Osteoblast (primary cell): Measurements from ENCODE around the gene HDAC9. TPM values are rescaled to one million over a fixed set of nuclear protein-coding genes. Genes with fewer than 3 reads are reported as not detected.

Experiments used
- DNase-seq: peaks from one replicate; pipeline ENCODE4 v3.0.0; 2011; ENCODE audit warnings: low spot score, mixed read lengths; ENCODE audit not compliant: insufficient read length; ENCODE audit errors: missing footprints
- H2AFZ ChIP-seq: 2 replicates; pipeline ENCODE4 v1.6.0; 2011; ENCODE audit warnings: mild to moderate bottlenecking, low read length
- H3K27ac ChIP-seq: 2 replicates; pipeline ENCODE4 v1.5.1; 2011; ENCODE audit warnings: mild to moderate bottlenecking, low read depth, low read length, moderate library complexity
- H3K27me3 ChIP-seq: 2 replicates; pipeline ENCODE4 v1.6.0; 2012; ENCODE audit warnings: mild to moderate bottlenecking, control low read depth, inconsistent platforms, low read length, moderate library complexity; ENCODE audit not compliant: insufficient read depth
- H3K36me3 ChIP-seq: 2 replicates; pipeline ENCODE4 v1.5.1; 2011; ENCODE audit warnings: mild to moderate bottlenecking, low read length, control low read depth, moderate library complexity; ENCODE audit not compliant: insufficient read depth
- H3K4me1 ChIP-seq: 2 replicates; pipeline ENCODE4 v1.5.1; 2011; ENCODE audit warnings: mild to moderate bottlenecking, low read length, control low read depth, moderate library complexity; ENCODE audit not compliant: insufficient read depth
- H3K4me2 ChIP-seq: 2 replicates; pipeline ENCODE4 v1.6.0; 2011; ENCODE audit warnings: mild to moderate bottlenecking, low read length; ENCODE audit not compliant: insufficient read depth
- H3K4me3 ChIP-seq: fragments of 200-600 bp; sonication (generic); 3 replicates; pipeline ENCODE4 v1.5.1; 2012; ENCODE audit warnings: mild to moderate bottlenecking, low read length, inconsistent platforms; ENCODE audit not compliant: insufficient read depth
- H3K79me2 ChIP-seq: 2 replicates; pipeline ENCODE4 v1.6.0; 2012; ENCODE audit warnings: mild to moderate bottlenecking, low read length, control low read depth, inconsistent platforms; ENCODE audit not compliant: insufficient read depth
- H3K9me3 ChIP-seq: 2 replicates; pipeline ENCODE4 v1.5.1; 2011; ENCODE audit warnings: low read depth, low read length, control low read depth
- H4K20me1 ChIP-seq: 2 replicates; pipeline ENCODE4 v1.6.0; 2012; ENCODE audit warnings: mild to moderate bottlenecking, low read length, control low read depth; ENCODE audit not compliant: insufficient read depth
- CTCF ChIP-seq: IDR thresholded peaks from 2 replicates; pipeline ENCODE4 v1.5.1; 2011; ENCODE audit warnings: mild to moderate bottlenecking, low read depth, low read length, moderate library complexity; ENCODE audit errors: extremely low read depth
- total RNA-seq: library from RNA; depleted of rRNA; stranded (reverse); fragments of >200 nt; gene quantifications from 2 replicates; pipeline ENCODE4 v1.2.3, GENCODE V29; 2012

The HDAC9 gene
- total RNA-seq, 1 donor: 21.7 TPM

DNA sequence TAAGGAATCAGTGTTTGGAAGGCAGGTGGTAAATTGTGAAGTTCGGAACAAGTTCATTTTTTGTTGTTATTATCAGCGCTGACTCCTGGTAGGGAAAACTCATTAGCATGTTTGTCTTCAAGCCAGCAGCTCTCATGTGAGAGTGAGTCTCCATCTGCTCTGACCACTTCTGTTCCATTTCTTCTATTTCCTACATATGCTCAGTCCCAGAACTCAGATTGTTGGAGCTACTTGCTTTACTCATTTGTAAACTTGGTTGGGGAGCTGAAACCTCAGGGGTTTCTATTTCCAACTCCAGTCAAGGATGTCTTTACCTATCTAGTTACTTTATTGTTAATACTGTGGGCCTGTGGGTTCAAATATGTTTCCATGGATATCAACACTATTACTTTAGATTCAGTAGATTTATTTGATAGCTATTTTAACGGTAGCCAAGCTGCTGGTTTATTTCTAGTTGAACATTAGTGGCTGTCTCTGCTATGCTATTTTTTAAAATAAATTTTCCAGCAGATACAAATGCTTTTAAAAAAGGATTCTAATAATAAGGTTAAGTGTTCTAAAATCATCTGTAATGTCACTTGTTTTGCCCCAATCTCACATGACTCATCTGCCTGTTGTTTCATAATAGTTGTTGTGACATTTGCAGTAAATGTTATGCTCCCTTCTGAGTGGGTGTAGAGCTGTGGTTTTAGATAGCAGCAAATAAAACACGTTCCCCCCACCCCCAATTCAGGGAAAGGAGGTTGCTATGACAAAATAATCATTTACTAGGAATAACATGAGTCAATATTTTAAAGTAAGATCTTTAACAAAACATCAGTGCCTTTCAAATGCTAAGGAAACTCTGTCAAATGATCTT is 143.3 kb downstream of the HDAC9 start:
- Histone ChIP-seq H3K9me3 (no peaks in the 10 kb centered on the region), H3K4me1 (peaks cover 12% of the 10 kb centered on the region), H2AFZ (no peak overlapping the region), H3K27me3 (no peaks in the 10 kb centered on the region), H3K36me3 (no peaks in the 10 kb centered on the region), H3K4me3 (no peak overlapping the region), H3K27ac (peak overlapping the region; percentile 32), H3K79me2 (no peaks in the 10 kb centered on the region), H3K4me2 (no peak overlapping the region), H4K20me1 (no peaks in the 10 kb centered on the region)
- DNase-seq: no peak
- no peak for TF ChIP-seq CTCF

- no peak for TF ChIP-seq CTCF
- H3K36me3 ChIP-seq: no peaks in the 10 kb centered on the region
- peaks cover 12% of the 10 kb centered on the region for H3K4me1 ChIP-seq
- no peaks in the 10 kb centered on the region for H3K9me3 ChIP-seq
- no peaks in the 10 kb centered on the region for H3K27me3 ChIP-seq
- peak overlapping the region; percentile 4 for H3K27ac ChIP-seq
- no peaks in the 10 kb centered on the region for H3K79me2 ChIP-seq
- no peak overlapping the region for H3K4me2 ChIP-seq
- no peak for DNase-seq
- no peaks in the 10 kb centered on the region for H4K20me1 ChIP-seq
- no peak overlapping the region for H2AFZ ChIP-seq
- no peak overlapping the region for H3K4me3 ChIP-seq
These were observed 144.2 kb downstream of the HDAC9 start for GRCh38 chr7:18639711-18640110.

DNA sequence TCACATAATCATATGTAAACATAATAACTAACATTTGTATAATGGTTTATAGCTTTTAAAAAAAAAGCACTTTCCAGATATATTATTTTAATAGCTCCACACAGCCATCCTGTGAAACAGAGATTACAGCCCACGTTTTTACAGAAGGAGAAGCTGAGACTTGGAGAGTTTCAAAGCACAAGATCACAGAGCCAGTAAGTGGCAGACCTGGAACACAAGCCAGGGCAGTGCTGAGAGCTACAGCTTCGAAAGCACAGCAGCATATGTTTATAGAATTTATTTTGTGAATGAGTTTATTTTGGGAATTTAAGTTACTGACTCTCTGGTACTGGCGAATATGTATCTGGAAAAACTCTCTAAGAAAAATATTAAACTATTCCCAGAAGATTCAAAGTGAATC is 149.4 kb downstream of the HDAC9 start:
- DNase-seq: no peak
- Histone ChIP-seq H3K79me2 (no peaks in the 10 kb centered on the region), H3K4me2 (no peak overlapping the region), H3K27ac (no peak overlapping the region), H3K36me3 (no peaks in the 10 kb centered on the region), H3K27me3 (no peaks in the 10 kb centered on the region), H3K4me3 (no peak overlapping the region), H3K9me3 (no peaks in the 10 kb centered on the region), H4K20me1 (no peaks in the 10 kb centered on the region), H2AFZ (no peak overlapping the region), H3K4me1 (no peaks in the 10 kb centered on the region)
- no peak for TF ChIP-seq CTCF

- H4K20me1 ChIP-seq: no peaks in the 10 kb centered on the region
- no peak for DNase-seq
- H3K4me3 ChIP-seq: no peak overlapping the region
- H3K4me1 ChIP-seq: no peaks in the 10 kb centered on the region
- H3K9me3 ChIP-seq: no peaks in the 10 kb centered on the region
- no peak overlapping the region for H3K4me2 ChIP-seq
- H3K79me2 ChIP-seq: no peaks in the 10 kb centered on the region
- H3K36me3 ChIP-seq: no peaks in the 10 kb centered on the region
- no peak for TF ChIP-seq CTCF
- H3K27ac ChIP-seq: no peak overlapping the region
- H3K27me3 ChIP-seq: no peaks in the 10 kb centered on the region
- no peak overlapping the region for H2AFZ ChIP-seq
These were observed 152.0 kb downstream of the HDAC9 start for GRCh38 chr7:18647582-18647981.
